Fibroblast of the conjunctiva (primary cell): ENCODE data around the gene PCDHA1.
"Not testable (repeated sequence)": the region's sequence is repeated elsewhere in the genome, so short reads cannot be mapped to it uniquely, and the experiment has no call there.

Source experiments
- DNase-seq: peaks from one replicate; pipeline ENCODE4 v3.0.0-alpha.2; 2010; ENCODE audit warnings: low read depth

PCDHA1 gene

GRCh38 chr5:140849831-140850634 is 64.1 kb downstream of the PCDHA1 start:
- DNase-seq = not testable (repeated sequence)

GRCh38 chr5:140855772-140856674 is 70.1 kb downstream of the PCDHA1 start, which contains the start of gene PCDHA10:
PCDHA10 (plus strand) TSS chr5:140855897; CDS start chr5:140856049, 152 bp downstream.
- no peak for DNase-seq

GRCh38 chr5:140857177-140857986 is 71.4 kb downstream of the PCDHA1 start:
- no peak for DNase-seq

GRCh38 chr5:140857987-140858240 is 72.0 kb downstream of the PCDHA1 start:
- no peak for DNase-seq

GRCh38 chr5:140862441-140863295 is 76.7 kb downstream of the PCDHA1 start:
- DNase-seq = no peak

- no peak for DNase-seq
Measured at GRCh38 chr5:140868721-140869554, 83.0 kb downstream of the PCDHA1 start, which contains the start of gene PCDHA11. PCDHA11 (plus strand) TSS chr5:140868957; CDS start chr5:140869104, 147 bp downstream.

GRCh38 chr5:140869555-140869886 is 83.6 kb downstream of the PCDHA1 start:
- DNase-seq = no peak

GRCh38 chr5:140870221-140871201 is 84.6 kb downstream of the PCDHA1 start:
- DNase-seq = no peak

- DNase-seq = no peak
Measured at GRCh38 chr5:140875085-140876065, 89.4 kb downstream of the PCDHA1 start, which contains the start of gene PCDHA12. PCDHA12 (plus strand) TSS chr5:140875308; CDS start chr5:140875473, 165 bp downstream.

GRCh38 chr5:140876541-140877261 is 90.8 kb downstream of the PCDHA1 start:
- not testable (repeated sequence) for DNase-seq

GRCh38 chr5:140877262-140877581 is 91.3 kb downstream of the PCDHA1 start:
- no peak for DNase-seq

GRCh38 chr5:140881889-140882590 is 96.1 kb downstream of the PCDHA1 start, which contains the start of gene PCDHA13:
PCDHA13 (plus strand) TSS chr5:140882124; CDS start chr5:140882269, 145 bp downstream.
- DNase-seq = no peak

GRCh38 chr5:140882591-140882899 is 96.6 kb downstream of the PCDHA1 start:
- no peak for DNase-seq

- no peak for DNase-seq
Measured at GRCh38 chr5:140883373-140883772, 97.4 kb downstream of the PCDHA1 start.

- DNase-seq = no peak
Measured at GRCh38 chr5:140883927-140884697, 98.2 kb downstream of the PCDHA1 start.

- no peak for DNase-seq
Measured at GRCh38 chr5:140916325-140916724, 130.4 kb downstream of the PCDHA1 start.
